GM23248 (cell line): Measurements from ENCODE around the gene ORM1. TPM values are rescaled to one million over a fixed set of nuclear protein-coding genes. Genes with fewer than 3 reads are reported as not detected.

ENCODE experiments used
- DNase-seq: peaks from one replicate; pipeline ENCODE4 v3.0.0-alpha.2; 2015
- H2AFZ ChIP-seq: fragments of 200-600 bp; sonication (generic); 2 replicates; pipeline ENCODE4 v1.6.1; 2016; ENCODE audit warnings: antibody characterized with exemption
- H3F3A ChIP-seq: fragments of 200-600 bp; sonication (generic); 2 replicates; pipeline ENCODE4 v1.6.1; 2016; ENCODE audit warnings: mild to moderate bottlenecking, antibody characterized with exemption, mixed run types; ENCODE audit not compliant: insufficient read depth
- H3K27ac ChIP-seq: fragments of 200-600 bp; sonication (generic); 2 replicates; pipeline ENCODE4 v1.5.1; 2016; ENCODE audit warnings: mild to moderate bottlenecking
- H3K27me3 ChIP-seq: fragments of 200-600 bp; sonication (generic); replicated peaks from 2 replicates; pipeline ENCODE4 v1.6.1; 2016; ENCODE audit warnings: mild to moderate bottlenecking; ENCODE audit not compliant: insufficient read depth
- H3K36me3 ChIP-seq: fragments of 200-600 bp; sonication (generic); 2 replicates; pipeline ENCODE4 v1.6.1; 2016; ENCODE audit warnings: low read depth, mild to moderate bottlenecking
- H3K4me1 ChIP-seq: fragments of 200-600 bp; sonication (generic); 2 replicates; pipeline ENCODE4 v1.6.1; 2016; ENCODE audit warnings: mild to moderate bottlenecking; ENCODE audit not compliant: insufficient read depth
- H3K4me2 ChIP-seq: fragments of 200-600 bp; sonication (generic); one replicate; pipeline ENCODE4 v1.6.1; 2016; ENCODE audit warnings: mild to moderate bottlenecking; ENCODE audit not compliant: unreplicated experiment
- H3K4me3 ChIP-seq: fragments of 200-600 bp; sonication (generic); 2 replicates; pipeline ENCODE4 v1.5.1; 2016; ENCODE audit warnings: mild to moderate bottlenecking
- H3K79me2 ChIP-seq: fragments of 200-600 bp; sonication (generic); 2 replicates; pipeline ENCODE4 v1.6.1; 2016; ENCODE audit warnings: mild to moderate bottlenecking; ENCODE audit not compliant: insufficient read depth
- H3K9ac ChIP-seq: fragments of 200-600 bp; sonication (generic); 2 replicates; pipeline ENCODE4 v1.6.1; 2016; ENCODE audit warnings: mild to moderate bottlenecking
- H3K9me2 ChIP-seq: fragments of 200-600 bp; sonication (generic); 2 replicates; pipeline ENCODE4 v1.6.1; 2016; ENCODE audit warnings: mixed run types, mild to moderate bottlenecking, moderate library complexity; ENCODE audit not compliant: insufficient read depth
- H3K9me3 ChIP-seq: fragments of 200-600 bp; sonication (generic); one replicate; pipeline ENCODE4 v1.6.1; 2017; ENCODE audit warnings: low read depth
- H4K20me1 ChIP-seq: fragments of 200-600 bp; sonication (generic); 2 replicates; pipeline ENCODE4 v1.6.0; 2016; ENCODE audit not compliant: insufficient read depth
- EZH2 ChIP-seq: fragments of 200-600 bp; sonication (generic); IDR thresholded peaks from 2 replicates; pipeline ENCODE4 v1.6.1; 2018; ENCODE audit warnings: antibody characterized with exemption, mild to moderate bottlenecking; ENCODE audit not compliant: insufficient read depth, poor library complexity, severe bottlenecking
- EZH2phosphoT487 ChIP-seq: fragments of 200-600 bp; sonication (generic); IDR thresholded peaks from 2 replicates; pipeline ENCODE4 v1.6.1; 2018; ENCODE audit warnings: antibody characterized with exemption, moderate library complexity, mild to moderate bottlenecking, low read depth; ENCODE audit not compliant: insufficient read depth
- WGBS, 2 experiments: methylation state at CpG; one replicate each; pipeline ENCODE4 v1.1.6; 2015 to 2017; ENCODE audit warnings: low lambda C conversion rate in 2 of 2, low coverage in 1 of 2; ENCODE audit errors: missing lambda C conversion rate in 2 of 2; 5-methylcytosine and 5-hydroxymethylcytosine counted together
- in situ Hi-C: fragments of 300-500 bp; cut with MboI; formaldehyde crosslinking; loops from 2 replicates; pipeline ENCODE4 v1.15.0; 2020
- polyA plus RNA-seq: library from polyadenylated mRNA; unstranded; fragments of >200 nt; fragmentation: Nextera tagmentation; extraction: Ambion mirVana; gene quantifications from 2 replicates; pipeline ENCODE4 v1.2.1, GENCODE V29; 2016
- total RNA-seq: library from RNA; depleted of rRNA; stranded (reverse); fragments of >200 nt; shearing (Covaris generic); gene quantifications from 2 replicates; pipeline ENCODE4 v1.2.3, GENCODE V29; 2014

ORM1 gene
- total and polyA plus RNA-seq, 2 experiments from 2014 or later: not detected

DNA sequence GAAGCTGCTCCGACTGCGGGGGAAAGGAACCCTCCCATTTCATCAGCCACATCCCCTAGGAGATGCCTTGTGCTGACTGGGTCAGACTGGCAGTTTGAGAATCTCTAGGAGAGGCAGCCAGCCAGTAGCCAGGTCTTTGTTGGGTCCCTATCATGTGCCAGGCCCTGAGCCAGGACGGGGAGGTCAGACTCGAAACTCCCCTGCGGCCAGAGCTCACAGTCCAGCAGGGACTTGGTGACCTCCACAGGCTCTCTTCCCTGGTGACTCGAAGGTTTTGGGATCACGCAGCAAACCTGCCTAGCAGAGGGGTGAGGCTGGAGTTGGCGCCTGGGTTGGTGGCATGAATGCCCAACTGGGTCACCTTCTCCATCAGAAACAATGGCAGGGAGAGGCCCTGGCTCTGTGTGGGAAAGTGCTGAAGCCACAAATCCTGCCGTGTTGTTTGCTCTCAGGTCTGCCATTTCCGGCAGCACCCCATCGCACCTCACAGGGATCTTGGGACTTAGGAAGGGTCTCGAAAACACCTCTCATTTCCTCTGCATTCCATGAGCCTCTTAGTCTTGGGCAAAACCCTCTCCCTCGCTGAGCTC lies 14.4 kb upstream of the ORM1 start:
- no peak overlapping the region for H3K4me3 ChIP-seq
- 89 to 91% methylated on average over 13 of the region's 13 CpGs for WGBS, 2 experiments
- H3F3A ChIP-seq: no peaks in the 10 kb centered on the region
- no peak overlapping the region for H3K4me2 ChIP-seq
- no peak overlapping the region for H3K9ac ChIP-seq
- no peaks in the 10 kb centered on the region for H3K79me2 ChIP-seq
- H3K9me3 ChIP-seq: no peaks in the 10 kb centered on the region
- H3K36me3 ChIP-seq: no peaks in the 10 kb centered on the region
- H3K27ac ChIP-seq: no peak overlapping the region
- no peaks in the 10 kb centered on the region for H4K20me1 ChIP-seq
- no peak overlapping the region for H2AFZ ChIP-seq
- no peaks in the 10 kb centered on the region for H3K9me2 ChIP-seq
- TF ChIP-seq EZH2phosphoT487 (no peak), EZH2 (no peak)
- in situ Hi-C loops: no loop called here
- no peaks in the 10 kb centered on the region for H3K27me3 ChIP-seq
- DNase-seq: no peak
- no peaks in the 10 kb centered on the region for H3K4me1 ChIP-seq

DNA sequence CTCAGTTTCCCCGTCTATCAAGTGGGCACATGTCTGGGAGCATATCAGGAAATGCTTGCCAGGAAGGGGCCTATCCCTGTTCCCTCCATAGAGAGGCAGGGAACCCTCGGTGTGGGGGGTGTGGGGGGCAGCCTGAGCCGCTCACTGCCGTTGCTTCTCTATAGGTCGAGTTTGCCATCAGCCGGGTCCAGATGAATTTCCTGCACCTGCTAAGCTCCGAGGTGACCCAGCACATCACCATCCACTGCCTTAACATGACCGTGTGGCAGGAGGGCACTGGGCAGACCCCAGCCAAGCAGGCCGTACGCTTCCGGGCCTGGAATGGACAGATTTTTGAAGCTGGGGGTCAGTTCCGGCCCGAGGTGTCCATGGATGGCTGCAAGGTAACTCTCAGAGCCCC lies 13.8 kb upstream of the ORM1 start:
- no peak overlapping the region for H3K4me3 ChIP-seq
- no peaks in the 10 kb centered on the region for H4K20me1 ChIP-seq
- H3K4me1 ChIP-seq: no peaks in the 10 kb centered on the region
- in situ Hi-C loops: no loop called here
- no peak overlapping the region for H3K27ac ChIP-seq
- no peaks in the 10 kb centered on the region for H3K9me2 ChIP-seq
- no peak for DNase-seq
- H2AFZ ChIP-seq: no peak overlapping the region
- no peaks in the 10 kb centered on the region for H3F3A ChIP-seq
- no peaks in the 10 kb centered on the region for H3K27me3 ChIP-seq
- no peaks in the 10 kb centered on the region for H3K79me2 ChIP-seq
- H3K4me2 ChIP-seq: no peak overlapping the region
- 88 to 90% methylated on average over 13 of the region's 13 CpGs for WGBS, 2 experiments
- no peak overlapping the region for H3K9ac ChIP-seq
- H3K9me3 ChIP-seq: no peaks in the 10 kb centered on the region
- TF ChIP-seq EZH2phosphoT487: no peak
- TF ChIP-seq EZH2: no peak
- H3K36me3 ChIP-seq: no peaks in the 10 kb centered on the region

DNA sequence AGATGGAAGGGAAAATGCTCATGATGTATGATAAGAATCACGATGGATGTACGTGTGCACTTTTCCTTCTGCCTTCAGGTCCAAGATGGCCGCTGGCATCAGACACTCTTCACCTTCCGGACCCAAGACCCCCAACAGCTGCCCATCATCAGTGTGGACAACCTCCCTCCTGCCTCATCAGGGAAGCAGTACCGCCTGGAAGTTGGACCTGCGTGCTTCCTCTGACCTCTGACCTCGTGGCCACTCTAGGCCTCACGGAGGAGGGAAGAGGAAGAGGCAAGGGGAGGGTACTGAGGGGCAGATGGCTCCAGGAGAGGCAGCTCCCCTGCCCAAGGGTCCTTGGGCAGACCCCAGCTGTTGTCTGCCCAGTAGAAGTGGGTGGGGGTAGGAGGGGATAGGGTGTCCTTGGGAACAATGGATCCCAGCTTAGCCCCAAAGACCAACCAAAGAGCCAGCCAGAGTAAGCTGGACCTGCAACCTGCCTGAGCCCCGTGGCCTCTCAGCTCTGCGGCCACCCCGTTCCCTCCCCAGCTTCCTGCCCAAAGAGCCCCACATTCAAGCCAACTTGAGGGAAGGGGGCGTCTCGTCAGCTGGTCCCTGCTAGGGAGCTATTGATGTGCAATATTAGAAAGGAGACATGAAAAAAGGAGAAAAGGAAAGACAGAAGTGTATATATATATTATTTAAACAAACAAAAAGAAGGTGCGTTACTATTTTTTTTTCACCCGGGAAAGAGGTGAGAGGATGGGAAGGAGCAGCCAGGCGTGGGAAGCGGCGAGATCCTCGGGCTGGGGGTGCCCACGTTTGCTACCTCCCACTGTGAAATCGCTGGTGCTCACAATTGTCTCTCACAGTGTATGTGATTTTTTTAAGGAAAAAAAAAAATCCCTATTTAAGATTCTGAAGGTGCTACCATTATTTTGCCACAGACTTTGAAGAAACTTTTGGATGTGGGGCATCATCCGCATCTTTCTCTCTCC lies 12.1 kb upstream of the ORM1 start:
- Histone ChIP-seq H3K27me3 (no peaks in the 10 kb centered on the region), H4K20me1 (no peaks in the 10 kb centered on the region), H3K4me2 (no peak overlapping the region), H3K27ac (no peak overlapping the region), H3K36me3 (no peaks in the 10 kb centered on the region), H3K9ac (no peak overlapping the region), H3K4me1 (no peaks in the 10 kb centered on the region), H3F3A (no peaks in the 10 kb centered on the region), H3K9me2 (no peaks in the 10 kb centered on the region), H3K79me2 (no peaks in the 10 kb centered on the region), H3K4me3 (no peak overlapping the region), H3K9me3 (no peaks in the 10 kb centered on the region), H2AFZ (no peak overlapping the region)
- TF ChIP-seq EZH2 (no peak), EZH2phosphoT487 (no peak)
- 89 to 91% methylated on average over 22 of the region's 22 CpGs for WGBS, 2 experiments
- in situ Hi-C loops: no loop called here
- DNase-seq: no peak

DNA sequence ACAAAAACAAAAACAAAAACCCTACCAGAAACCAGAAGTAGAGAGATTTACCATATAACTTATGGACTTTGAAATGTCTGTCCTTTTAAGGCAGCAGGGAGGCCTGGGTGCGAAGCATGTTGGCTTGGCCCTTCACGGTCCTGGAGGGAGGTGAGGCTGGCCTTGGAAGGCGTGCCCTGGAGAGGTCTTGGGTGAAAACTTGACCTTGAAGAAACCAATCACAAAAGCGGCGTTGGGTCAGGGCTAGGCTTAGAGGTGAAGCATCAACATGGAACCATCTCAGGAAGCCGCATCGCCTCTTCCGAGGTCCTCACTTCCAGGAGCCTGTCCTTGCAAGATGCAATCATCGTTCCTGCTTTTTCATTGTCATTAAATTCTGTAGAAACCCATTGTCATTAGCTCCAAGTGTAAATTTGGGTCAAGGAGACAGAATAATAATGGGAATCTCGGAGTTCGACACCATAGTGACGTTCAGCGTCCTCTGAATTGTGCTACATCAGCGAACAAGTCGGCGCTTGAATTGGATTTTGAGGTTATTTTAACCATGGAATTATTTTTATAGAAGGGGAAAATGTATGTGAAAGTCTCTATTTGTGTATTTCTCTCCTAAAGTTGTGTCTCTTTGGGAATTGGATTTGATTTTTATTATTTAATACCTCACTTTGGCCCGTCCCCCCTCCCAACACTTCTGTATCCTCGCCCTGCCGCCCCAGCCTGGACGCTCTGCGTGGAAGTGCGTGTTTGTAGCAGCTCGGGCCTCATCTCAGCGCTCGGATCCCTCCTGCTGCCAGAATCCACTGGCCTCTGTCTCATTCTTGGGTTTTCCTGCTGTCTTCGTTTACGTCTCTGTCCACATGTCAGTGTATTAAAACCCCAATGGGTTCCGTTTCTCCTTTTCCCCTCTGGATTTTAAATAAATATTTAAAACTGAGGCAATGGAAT lies 11.1 kb upstream of the ORM1 start:
- no peaks in the 10 kb centered on the region for H3K27me3 ChIP-seq
- in situ Hi-C loops: no loop called here
- DNase-seq: no peak

More for the DNA sequence above, 11.1 kb upstream of the ORM1 start:
- Histone ChIP-seq H3K4me1 (no peaks in the 10 kb centered on the region), H4K20me1 (no peaks in the 10 kb centered on the region), H3K9me2 (no peaks in the 10 kb centered on the region), H3F3A (no peaks in the 10 kb centered on the region), H3K4me2 (no peak overlapping the region), H3K27ac (no peak overlapping the region), H2AFZ (no peak overlapping the region), H3K36me3 (no peaks in the 10 kb centered on the region), H3K9ac (no peak overlapping the region), H3K79me2 (no peaks in the 10 kb centered on the region), H3K9me3 (no peaks in the 10 kb centered on the region), H3K4me3 (no peak overlapping the region)
- TF ChIP-seq EZH2phosphoT487 (no peak), EZH2 (no peak)
- 96 to 97% methylated on average over 28 of the region's 28 CpGs for WGBS, 2 experiments
